CD8-positive, alpha-beta memory T cell (primary cell): ENCODE data around the gene ACAP1. TPM values are rescaled to one million over a fixed set of nuclear protein-coding genes. Genes with fewer than 3 reads are reported as not detected.
A peak's percentile ranks its signal among the peaks of the same experiment; 100 is the strongest.

Experiments
- CTCF ChIA-PET: fragments of 350-600 bp; sonication (Branson Sonifier 250); formaldehyde crosslinking; loops from one replicate; lab custom pipeline; 2021; ENCODE audit warnings: antibody characterized with exemption; lab: Charles Lee
- POLR2A ChIA-PET: fragments of 350-600 bp; sonication (Branson Sonifier 250); formaldehyde crosslinking; loops from one replicate; lab custom pipeline; 2021; ENCODE audit warnings: antibody characterized with exemption; lab: Charles Lee
- DNase-seq, 5 donors: peaks; one replicate each; pipeline versions ENCODE4 v3.0.0 to v3.0.0-alpha.2; 2020 to 2022; ENCODE audit warnings: mixed read lengths in 1 of 5
- H3K27ac ChIP-seq: one replicate; pipeline ENCODE4 v1.7.0; 2013; ENCODE audit warnings: low read depth, mild to moderate bottlenecking, low read length, moderate library complexity
- H3K27me3 ChIP-seq: 2 replicates; pipeline ENCODE4 v1.7.0; 2013; ENCODE audit warnings: low read length, mild to moderate bottlenecking; ENCODE audit not compliant: insufficient read depth, poor library complexity, severe bottlenecking
- H3K36me3 ChIP-seq: 2 replicates; pipeline ENCODE4 v1.7.0; 2013; ENCODE audit warnings: mild to moderate bottlenecking, low read length, moderate library complexity; ENCODE audit not compliant: insufficient read depth
- H3K4me1 ChIP-seq: 2 replicates; pipeline ENCODE4 v1.7.0; 2013; ENCODE audit warnings: mild to moderate bottlenecking, low read length, moderate library complexity; ENCODE audit not compliant: insufficient read depth
- H3K4me3 ChIP-seq: 2 replicates; pipeline ENCODE4 v1.7.0; 2013; ENCODE audit warnings: mild to moderate bottlenecking, low read length
- H3K9me3 ChIP-seq: 2 replicates; pipeline ENCODE4 v1.7.0; 2013; ENCODE audit warnings: mild to moderate bottlenecking, low read length
- H3K27ac Mint-ChIP-seq, 8 donors: one replicate each; pipeline ENCODE4 v1.8.0; 2020 to 2021; ENCODE audit warnings: mixed read lengths in 8 of 8, mild to moderate bottlenecking in 6 of 8, inconsistent platforms in 3 of 8, moderate library complexity in 3 of 8
- H3K27me3 Mint-ChIP-seq, 2 donors: one replicate each; pipeline ENCODE4 v1.8.0; 2020 to 2021; ENCODE audit warnings: mixed read lengths in 2 of 2, mild to moderate bottlenecking in 1 of 2, moderate library complexity in 1 of 2
- H3K36me3 Mint-ChIP-seq, 3 donors: one replicate each; pipeline ENCODE4 v1.8.0; 2020 to 2021; ENCODE audit warnings: mixed read lengths in 3 of 3, inconsistent platforms in 1 of 3, mild to moderate bottlenecking in 1 of 3
- H3K4me1 Mint-ChIP-seq, 3 donors: one replicate each; pipeline ENCODE4 v1.8.0; 2020 to 2021; ENCODE audit warnings: mixed read lengths in 3 of 3, inconsistent platforms in 1 of 3, mild to moderate bottlenecking in 1 of 3
- H3K4me3 Mint-ChIP-seq, 7 donors: one replicate each; pipeline ENCODE4 v1.8.0; 2020 to 2021; ENCODE audit warnings: mixed read lengths in 7 of 7, mild to moderate bottlenecking in 6 of 7, moderate library complexity in 4 of 7, inconsistent platforms in 2 of 7
- H3K9me3 Mint-ChIP-seq, 5 donors: one replicate each; pipeline ENCODE4 v1.8.0; 2020 to 2022; ENCODE audit warnings: mixed read lengths in 5 of 5, mild to moderate bottlenecking in 3 of 5, moderate library complexity in 2 of 5, inconsistent platforms in 1 of 5
- polyA plus RNA-seq: library from polyadenylated mRNA; unstranded; fragments of 300-500 nt; fragmentation: Illumina TruSeq; gene quantifications from one replicate; pipeline ENCODE4 v1.2.3, GENCODE V29; 2021
- total RNA-seq, 2 experiments: library from RNA; stranded (reverse); gene quantifications; one replicate each; pipeline ENCODE4 v1.2.3, GENCODE V29; 2021

The ACAP1 gene
- total and polyA plus RNA-seq, 3 experiments from 2014 or later: 216 to 274 (median 225) TPM

GRCh38 chr17:7383371-7383741, 47.0 kb downstream of the ACAP1 start:
- Mint-ChIP-seq H3K4me1 (peaks cover 12 to 16% (median 15%) of the 10 kb centered on the region in 3 donors), H3K36me3 (peaks cover 0 to 14% (median 6%) of the 10 kb centered on the region in 3 donors), H3K27ac (peak overlapping the region in 5 of 8 donors; percentile 6 to 72 (median 57)), H3K27me3 (peaks cover 18 to 33% of the 10 kb centered on the region in 2 donors), H3K9me3 (peaks cover 0 to 5% (median 2%) of the 10 kb centered on the region in 5 donors), H3K4me3 (peak overlapping the region in 6 of 7 donors; percentile 39 to 88 (median 82))
- no peaks in the 10 kb centered on the region for H3K9me3 ChIP-seq
- peak overlapping the region; percentile 83 for H3K4me3 ChIP-seq
- CTCF ChIA-PET: interaction anchor here (1.2 to 2.1 kb wide), 6 partner anchors 15 to 60 kb away, joined by 3 to 15 read pairs (median 4); partner anchors contain the start of gene TMEM102
- peaks cover 13% of the 10 kb centered on the region for H3K4me1 ChIP-seq
- POLR2A ChIA-PET: interaction anchor here (0.7 to 1.9 kb wide), 8 partner anchors 8 to 101 kb away, joined by 3 to 9 read pairs (median 4); partner anchors contain the start of genes POLR2A and TMEM102
- peak overlapping the region; percentile 79 for H3K27ac ChIP-seq
- H3K36me3 ChIP-seq: no peaks in the 10 kb centered on the region
- H3K27me3 ChIP-seq: peaks cover 16% of the 10 kb centered on the region
- DNase-seq: no peak

- Histone ChIP-seq H3K9me3 (no peaks in the 10 kb centered on the region), H3K4me1 (peaks cover 13% of the 10 kb centered on the region), H3K27me3 (peaks cover 16% of the 10 kb centered on the region), H3K4me3 (peak overlapping the region; percentile 83), H3K27ac (peak overlapping the region; percentile 79), H3K36me3 (no peaks in the 10 kb centered on the region)
- peaks cover 12 to 16% (median 15%) of the 10 kb centered on the region in 3 donors for H3K4me1 Mint-ChIP-seq
- ChIA-PET CTCF (interaction anchor here (0.9 to 2.1 kb wide), 8 partner anchors 10 to 177 kb away, joined by 3 to 15 read pairs (median 4); partner anchors contain the start of genes PLSCR3 and TMEM102), POLR2A (interaction anchor here (0.7 to 1.9 kb wide), 15 partner anchors 9 to 100 kb away, joined by 3 to 16 read pairs (median 3); partner anchors contain the start of genes ACAP1, PLSCR3, POLR2A and TMEM102)
- peak overlapping the region; percentile 85 to 97 (median 92) for H3K27ac Mint-ChIP-seq
- peak; percentile 72 to 88 (median 80) for DNase-seq
- H3K36me3 Mint-ChIP-seq: peaks cover 0 to 19% (median 6%) of the 10 kb centered on the region in 3 donors
- peaks cover 18 to 33% of the 10 kb centered on the region in 2 donors for H3K27me3 Mint-ChIP-seq
- peaks cover 0 to 5% (median 2%) of the 10 kb centered on the region in 5 donors for H3K9me3 Mint-ChIP-seq
- H3K4me3 Mint-ChIP-seq: peak overlapping the region; percentile 78 to 92 (median 87)
Observed at GRCh38 chr17:7383742-7384488, 47.6 kb downstream of the ACAP1 start.

- Mint-ChIP-seq H3K36me3 (peaks cover 0 to 26% (median 0%) of the 10 kb centered on the region in 3 donors), H3K27ac (peak overlapping the region; percentile 85 to 97 (median 92)), H3K4me1 (peaks cover 12 to 16% (median 16%) of the 10 kb centered on the region in 3 donors), H3K4me3 (peak overlapping the region; percentile 78 to 92 (median 87)), H3K9me3 (no peaks in the 10 kb centered on the region), H3K27me3 (peaks cover 16 to 26% of the 10 kb centered on the region in 2 donors)
- POLR2A ChIA-PET: interaction anchor here (0.5 to 1.9 kb wide), 14 partner anchors 9 to 100 kb away, joined by 3 to 16 read pairs (median 4); partner anchors contain the start of genes ACAP1, PLSCR3, POLR2A and TMEM102
- Histone ChIP-seq H3K4me1 (peaks cover 13% of the 10 kb centered on the region), H3K36me3 (peaks cover 4% of the 10 kb centered on the region), H3K27ac (peak overlapping the region; percentile 79), H3K9me3 (no peaks in the 10 kb centered on the region), H3K27me3 (peaks cover 16% of the 10 kb centered on the region), H3K4me3 (peak overlapping the region; percentile 83)
- CTCF ChIA-PET: interaction anchor here (0.9 to 2.1 kb wide), 8 partner anchors 9 to 176 kb away, joined by 3 to 15 read pairs (median 4); partner anchors contain the start of genes PLSCR3 and TMEM102
- no peak for DNase-seq
Observed at GRCh38 chr17:7384489-7385081, 48.3 kb downstream of the ACAP1 start.

GRCh38 chr17:7388856-7389255, 52.5 kb downstream of the ACAP1 start:
- no peaks in the 10 kb centered on the region for H3K9me3 Mint-ChIP-seq
- no peak overlapping the region for H3K4me3 ChIP-seq
- H3K36me3 ChIP-seq: peaks cover 32% of the 10 kb centered on the region
- CTCF ChIA-PET: interaction anchor here (0.8 to 1.4 kb wide), 3 partner anchors 15 to 48 kb away, joined by 3 to 4 read pairs (median 3); partner anchors contain the start of gene TMEM256
- peaks cover 35% of the 10 kb centered on the region for H3K4me1 ChIP-seq
- no peaks in the 10 kb centered on the region for H3K27me3 Mint-ChIP-seq
- H3K27ac ChIP-seq: no peak overlapping the region
- H3K4me1 Mint-ChIP-seq: peaks cover 21 to 44% (median 28%) of the 10 kb centered on the region in 3 donors
- DNase-seq: no peak
- H3K27me3 ChIP-seq: no peaks in the 10 kb centered on the region
- H3K9me3 ChIP-seq: no peaks in the 10 kb centered on the region
- peak overlapping the region in 1 of 7 donors; percentile 66 for H3K4me3 Mint-ChIP-seq
- peaks cover 0 to 60% (median 3%) of the 10 kb centered on the region in 3 donors for H3K36me3 Mint-ChIP-seq
- H3K27ac Mint-ChIP-seq: peak overlapping the region in 2 of 8 donors; percentile 37 to 72
- POLR2A ChIA-PET: interaction anchor here (0.6 kb wide), 1 partner anchor 184 kb away, joined by 5 read pairs; no protein-coding TSS in a partner anchor

GRCh38 chr17:7389924-7390910, 53.9 kb downstream of the ACAP1 start:
- POLR2A ChIA-PET: no interaction called here
- no peak for DNase-seq
- peaks cover 32% of the 10 kb centered on the region for H3K36me3 ChIP-seq

GRCh38 chr17:7391307-7391706, 55.0 kb downstream of the ACAP1 start:
- H3K9me3 Mint-ChIP-seq: no peaks in the 10 kb centered on the region
- Histone ChIP-seq H3K4me1 (peaks cover 35% of the 10 kb centered on the region), H3K9me3 (no peaks in the 10 kb centered on the region), H3K36me3 (peaks cover 32% of the 10 kb centered on the region), H3K27me3 (no peaks in the 10 kb centered on the region), H3K27ac (no peak overlapping the region), H3K4me3 (no peak overlapping the region)
- ChIA-PET CTCF (no interaction called here), POLR2A (no interaction called here)
- H3K4me1 Mint-ChIP-seq: peaks cover 22 to 46% (median 27%) of the 10 kb centered on the region in 3 donors
- H3K4me3 Mint-ChIP-seq: peak overlapping the region in 3 of 7 donors; percentile 23 to 76 (median 47)
- H3K36me3 Mint-ChIP-seq: peaks cover 0 to 62% (median 3%) of the 10 kb centered on the region in 3 donors
- H3K27me3 Mint-ChIP-seq: no peaks in the 10 kb centered on the region
- H3K27ac Mint-ChIP-seq: peak overlapping the region in 4 of 8 donors; percentile 29 to 84 (median 37)
- DNase-seq: no peak

More at GRCh38 chr17:7389924-7390910, 53.9 kb downstream of the ACAP1 start:
- Histone ChIP-seq H3K4me3 (no peak overlapping the region), H3K9me3 (no peaks in the 10 kb centered on the region), H3K27ac (no peak overlapping the region), H3K4me1 (peaks cover 34% of the 10 kb centered on the region), H3K27me3 (no peaks in the 10 kb centered on the region)
- Mint-ChIP-seq H3K27me3 (no peaks in the 10 kb centered on the region), H3K27ac (peak overlapping the region in 3 of 8 donors; percentile 6 to 78 (median 37)), H3K9me3 (no peaks in the 10 kb centered on the region), H3K4me3 (peak overlapping the region in 1 of 7 donors; percentile 66), H3K36me3 (peaks cover 0 to 64% (median 3%) of the 10 kb centered on the region in 3 donors), H3K4me1 (peaks cover 22 to 41% (median 27%) of the 10 kb centered on the region in 3 donors)
- CTCF ChIA-PET: interaction anchor here (0.6 kb wide), 1 partner anchor 10 kb away, joined by 4 read pairs; no protein-coding TSS in a partner anchor
